HG02678 (cell line): ENCODE measurements around the gene HS1BP3.

ENCODE experiments used
- ATAC-seq: cut with Tn5 transposase; IDR thresholded peaks from one replicate; pipeline ENCODE4 v1.9.1; 2021; ENCODE audit warnings: mild to moderate bottlenecking, moderate library complexity; ENCODE audit not compliant: unreplicated experiment

The HS1BP3 gene

GRCh38 chr2:20633001-20633400 lies 17.9 kb downstream of the HS1BP3 start:
- no peak for ATAC-seq

DNA sequence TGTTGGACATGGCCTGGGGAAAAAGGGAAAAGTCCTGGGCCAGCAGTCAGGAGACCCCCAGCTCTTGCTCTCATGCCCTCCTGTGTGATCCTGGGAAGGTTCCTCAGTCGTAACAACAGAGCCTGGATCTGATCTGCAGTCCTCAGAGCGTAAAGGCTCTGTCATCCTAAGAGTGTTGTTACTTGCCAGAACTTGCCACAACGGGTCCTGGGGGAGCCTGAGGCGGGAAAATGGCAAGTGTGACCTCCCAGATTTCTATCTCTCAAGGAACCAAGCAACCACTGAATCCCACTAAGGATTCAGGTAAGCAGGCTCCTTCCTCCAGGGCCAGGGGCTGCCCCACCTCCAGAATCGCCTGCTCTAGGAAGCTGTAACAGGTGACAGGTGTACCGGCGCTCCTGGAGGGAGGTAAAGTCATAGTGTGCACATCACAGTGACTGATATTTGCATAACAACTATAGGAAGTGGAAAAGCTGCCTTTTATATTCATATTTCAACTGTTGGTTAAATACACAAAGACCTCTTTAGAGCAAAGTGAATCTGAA lies 18.4 kb downstream of the HS1BP3 start:
- no peak for ATAC-seq

GRCh38 chr2:20631617-20632307 lies 19.1 kb downstream of the HS1BP3 start:
- ATAC-seq: no peak

DNA sequence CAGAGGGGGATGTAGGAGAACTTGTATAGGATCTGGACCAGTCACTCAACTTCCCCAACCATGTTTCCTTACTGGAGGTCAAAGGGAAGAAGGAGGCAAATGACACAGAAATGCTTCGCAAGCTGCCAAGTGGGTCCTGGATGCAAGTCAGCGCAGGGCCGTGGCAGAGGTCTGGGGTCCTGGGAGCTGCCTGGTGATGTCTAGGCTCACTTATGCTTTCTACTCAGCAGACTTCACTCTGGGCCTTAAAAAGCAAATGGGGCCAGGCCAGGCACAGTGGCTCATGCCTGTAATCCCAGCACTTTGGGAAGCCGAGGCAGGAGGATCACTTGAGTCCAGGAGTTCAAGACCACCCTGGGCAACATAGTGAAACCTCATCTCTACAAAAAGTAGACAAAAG lies 19.9 kb downstream of the HS1BP3 start:
- no peak for ATAC-seq

GRCh38 chr2:20629581-20630171 lies 21.2 kb downstream of the HS1BP3 start:
- ATAC-seq: no peak

DNA sequence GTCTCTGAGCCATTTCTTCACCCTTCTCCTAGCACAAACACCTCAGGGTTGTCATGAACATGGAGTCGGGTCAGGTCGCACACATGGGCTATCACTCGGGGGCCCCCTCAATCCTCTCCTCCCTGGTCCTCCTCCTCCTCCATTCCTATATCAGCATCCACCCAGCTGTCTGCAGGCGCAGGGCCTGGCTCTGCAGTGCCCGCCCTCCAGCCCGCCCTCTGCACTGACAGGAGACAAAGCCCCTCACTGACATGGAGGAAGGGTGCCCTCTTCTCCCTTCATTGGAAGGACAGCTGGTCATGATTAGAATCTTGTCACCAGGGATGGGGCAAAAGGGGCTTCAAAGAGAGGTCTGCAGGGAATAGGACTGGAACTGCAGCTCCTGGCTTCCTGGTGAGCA lies 21.7 kb downstream of the HS1BP3 start:
- no peak for ATAC-seq

GRCh38 chr2:20627712-20628380 lies 23.1 kb downstream of the HS1BP3 start:
- ATAC-seq: no peak

GRCh38 chr2:20626698-20627513 lies 24.0 kb downstream of the HS1BP3 start:
- no peak for ATAC-seq

DNA sequence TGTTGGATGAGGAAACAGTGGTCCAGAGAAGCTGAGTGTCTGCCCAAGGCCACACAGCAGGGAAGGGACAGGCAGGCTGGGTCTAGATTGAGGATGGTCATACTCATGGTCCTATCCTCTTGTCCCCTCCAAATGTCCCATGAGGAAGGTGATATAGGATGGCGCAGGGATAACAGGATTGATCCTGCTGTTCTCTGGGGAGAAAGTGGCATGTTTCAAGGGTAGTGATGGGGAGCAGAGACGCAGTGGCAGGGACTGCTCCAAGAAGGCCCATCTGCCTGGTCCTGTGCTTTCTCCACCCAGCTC lies 24.6 kb downstream of the HS1BP3 start:
- ATAC-seq: no peak

- ATAC-seq: no peak
Observed at GRCh38 chr2:20625491-20626391, 25.2 kb downstream of the HS1BP3 start.

- ATAC-seq: no peak
Observed at GRCh38 chr2:20624884-20625485, 25.9 kb downstream of the HS1BP3 start.

GRCh38 chr2:20624156-20624883 lies 26.6 kb downstream of the HS1BP3 start:
- no peak for ATAC-seq

DNA sequence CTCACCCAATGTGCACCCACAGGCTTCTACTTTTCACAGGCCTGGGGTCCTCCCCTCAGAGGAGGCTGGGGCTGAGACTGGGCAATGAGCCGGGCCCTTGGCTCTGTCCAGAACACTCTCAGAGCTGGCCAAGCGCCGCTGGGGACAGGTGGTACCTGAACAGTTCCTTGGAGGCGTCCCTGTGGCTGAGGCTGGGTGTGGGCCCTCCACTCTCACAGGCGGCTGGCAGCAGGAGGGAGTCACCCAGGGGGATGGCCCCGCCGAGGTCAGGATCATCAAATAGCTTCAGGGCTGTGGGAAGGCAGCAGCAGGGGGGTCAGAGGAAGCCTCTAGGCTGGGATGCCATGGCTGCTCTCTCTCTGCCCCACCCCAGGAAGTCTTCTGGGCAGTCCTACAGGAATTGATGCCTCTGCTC lies 27.1 kb downstream of the HS1BP3 start:
- ATAC-seq: no peak

GRCh38 chr2:20623241-20623640 lies 27.7 kb downstream of the HS1BP3 start:
- ATAC-seq: no peak

DNA sequence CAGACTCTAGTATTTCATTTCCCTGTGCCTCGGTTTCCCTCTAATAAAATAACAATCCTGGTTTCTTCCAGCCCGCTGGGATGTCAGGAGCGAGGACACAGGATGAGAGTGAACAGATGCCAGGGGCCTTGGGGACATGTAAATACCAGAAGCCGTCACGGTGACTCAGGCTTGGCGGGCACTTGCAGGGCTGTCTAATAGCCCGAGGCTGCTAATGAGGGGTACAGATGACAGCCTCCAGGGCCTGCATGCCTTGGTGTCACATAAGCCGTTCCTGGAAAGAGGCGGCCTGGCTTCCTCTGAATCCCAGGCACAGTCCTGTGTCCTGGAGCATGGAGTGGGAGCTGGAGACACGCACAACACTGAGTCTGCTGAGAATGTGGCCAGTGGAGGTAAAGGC lies 28.2 kb downstream of the HS1BP3 start:
- no peak for ATAC-seq

DNA sequence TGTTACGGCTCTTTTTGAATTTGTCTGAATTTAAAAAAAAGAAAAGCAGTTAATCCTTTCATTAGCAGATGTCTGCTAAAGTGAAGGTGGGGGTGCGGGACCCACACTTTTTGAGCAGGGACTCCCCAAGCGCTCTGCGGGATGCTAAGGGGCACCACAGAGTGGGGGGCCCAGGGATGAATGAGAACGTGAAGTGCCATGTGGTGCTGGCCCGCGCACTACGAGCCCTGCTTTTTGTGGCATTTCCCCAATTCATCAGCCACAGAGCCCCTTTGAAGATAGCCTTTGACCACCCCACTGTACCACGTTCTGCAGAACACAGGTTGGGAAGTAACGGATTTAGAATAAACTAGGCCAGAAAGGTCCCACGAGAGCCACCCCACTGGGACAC lies 28.6 kb downstream of the HS1BP3 start:
- no peak for ATAC-seq

DNA sequence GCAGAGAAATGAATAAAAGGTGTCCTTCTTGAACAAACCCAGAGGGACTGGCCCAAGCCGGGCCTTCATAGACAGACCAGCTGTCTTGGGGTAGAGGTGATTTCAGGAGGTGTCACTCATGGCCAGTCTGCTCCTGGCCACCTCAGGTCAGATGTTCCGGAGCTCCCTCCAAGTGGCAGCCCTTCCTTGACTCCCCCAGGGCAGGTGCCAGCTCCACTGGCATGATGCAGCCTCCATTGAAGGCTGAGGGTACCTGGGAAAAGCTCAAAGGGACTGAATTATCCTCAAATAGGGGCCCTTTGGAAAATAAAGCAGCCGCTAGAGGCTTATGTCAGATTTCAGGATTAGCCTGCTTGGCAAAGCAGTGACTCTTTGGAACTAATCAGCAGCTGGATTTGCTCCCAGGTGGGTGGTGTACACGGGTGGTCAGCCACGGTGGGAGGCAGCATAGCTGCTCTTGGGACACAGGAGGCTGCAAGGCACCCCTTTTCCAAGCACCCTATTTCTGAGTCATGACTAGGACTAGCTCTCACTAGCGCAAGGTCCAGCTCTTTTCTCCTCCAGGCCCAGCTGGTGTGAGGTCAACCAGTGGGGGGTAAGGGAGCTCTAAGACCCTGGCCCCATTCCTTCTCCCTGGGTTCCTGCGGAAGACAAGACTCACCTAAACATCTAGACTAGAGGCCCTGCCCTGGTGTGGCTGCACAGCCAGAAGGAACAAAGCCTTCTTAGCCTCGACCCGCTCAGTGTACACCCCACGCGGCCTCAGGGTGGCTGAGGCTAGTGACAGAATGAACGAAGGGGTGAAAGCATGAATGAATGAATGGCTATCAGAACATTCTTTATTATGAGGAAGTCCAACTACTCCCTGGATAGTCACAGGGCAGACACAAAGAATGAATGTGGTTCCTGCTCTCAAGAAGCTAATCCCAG lies 29.3 kb downstream of the HS1BP3 start:
- ATAC-seq: no peak

DNA sequence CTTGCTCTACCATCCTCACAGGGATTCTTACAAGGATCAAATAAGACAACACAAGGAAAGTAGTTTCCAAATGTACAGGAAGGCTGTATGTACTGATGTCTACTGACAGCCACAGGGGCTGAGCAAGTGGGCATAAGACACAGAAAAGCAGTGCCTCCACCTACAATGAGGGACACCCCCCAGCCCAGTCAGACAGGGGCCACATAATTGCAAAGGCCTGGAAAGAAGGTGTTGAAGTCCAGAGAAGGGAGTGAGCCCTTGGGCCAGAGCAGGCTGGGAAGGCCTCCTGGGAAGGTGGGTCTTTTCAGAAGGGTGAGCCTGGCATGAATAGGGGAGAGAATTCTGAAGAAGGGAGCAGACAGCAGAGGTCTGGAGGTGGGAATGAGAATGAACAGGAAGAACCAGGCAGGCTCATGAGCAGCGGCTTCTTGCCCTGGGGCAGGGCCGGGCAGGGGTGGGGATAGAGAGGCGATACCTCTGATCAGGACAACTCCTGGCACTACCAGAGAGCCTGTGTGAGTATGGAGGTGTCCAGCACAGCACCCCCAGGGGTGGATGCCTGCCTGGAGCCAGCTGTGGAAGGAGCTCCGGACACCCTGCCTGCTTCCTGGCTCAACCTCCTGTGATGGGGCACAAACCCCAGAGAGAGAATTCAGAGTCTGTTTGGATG lies 30.1 kb downstream of the HS1BP3 start:
- no peak for ATAC-seq
